Measurements from ENCODE around the gene DRD1. TPM values are rescaled to one million over a fixed set of nuclear protein-coding genes. Genes with fewer than 3 reads are reported as not detected.

Gene DRD1
- total RNA-seq, 2 experiments from 2014 or later: not detected

DNA sequence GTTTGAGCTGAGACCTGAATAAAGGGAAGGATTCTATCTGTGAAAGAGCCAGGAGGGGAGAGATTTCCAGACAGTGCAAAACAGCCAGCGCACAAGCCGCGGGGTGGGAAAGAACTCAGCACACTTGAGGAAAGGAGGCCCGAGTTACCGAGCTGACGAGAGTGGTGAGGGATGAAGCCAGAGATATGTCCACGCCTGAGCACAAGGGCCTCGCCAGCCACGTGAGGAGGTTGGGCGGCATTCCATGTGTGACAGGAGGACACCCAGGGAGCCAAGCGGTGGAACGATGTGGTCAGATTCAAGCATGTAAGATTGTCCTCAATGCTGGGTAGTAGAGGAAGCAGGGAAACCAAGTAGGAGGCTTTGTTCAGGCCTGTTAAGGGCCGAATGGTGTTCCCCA lies 17.4 kb upstream of the DRD1 start:
- peaks cover 6% of the 10 kb centered on the region for H3K27me3 Mint-ChIP-seq
- POLR2A ChIA-PET: no interaction called here
- H3K9me3 ChIP-seq (ENCODE audit: control insufficient read depth in 1 of 2, insufficient read depth in 1 of 2, low read length in 2 of 2): no peaks in the 10 kb centered on the region
- H3K4me3 Mint-ChIP-seq: no peak overlapping the region
- H3K36me3 Mint-ChIP-seq (ENCODE audit: low read depth): no peaks in the 10 kb centered on the region
- H3K4me1 Mint-ChIP-seq (ENCODE audit: low read depth): peaks cover 6% of the 10 kb centered on the region
- no peaks in the 10 kb centered on the region for H3K9me3 Mint-ChIP-seq
- H3K27ac ChIP-seq (ENCODE audit: low read depth in 1 of 2, low read length in 2 of 2): no peak overlapping the region
- H3K36me3 ChIP-seq (ENCODE audit: insufficient read depth, low read length): no peaks in the 10 kb centered on the region
- peaks cover 0 to 8% of the 10 kb centered on the region in 2 experiments for H3K27me3 ChIP-seq (ENCODE audit: control insufficient read depth in 1 of 2, insufficient read depth in 2 of 2, low read length in 2 of 2)
- DNase-seq: no peak
- no peak overlapping the region for H3K4me3 ChIP-seq (ENCODE audit: low read length)
- intact Hi-C loops (cut with DNase I, micrococcal nuclease): no loop called here
- CTCF ChIA-PET: no interaction called here
- peaks cover 7% of the 10 kb centered on the region for H3K4me1 ChIP-seq (ENCODE audit: insufficient read depth, low read length)
- TF ChIP-seq, protein P1, sequence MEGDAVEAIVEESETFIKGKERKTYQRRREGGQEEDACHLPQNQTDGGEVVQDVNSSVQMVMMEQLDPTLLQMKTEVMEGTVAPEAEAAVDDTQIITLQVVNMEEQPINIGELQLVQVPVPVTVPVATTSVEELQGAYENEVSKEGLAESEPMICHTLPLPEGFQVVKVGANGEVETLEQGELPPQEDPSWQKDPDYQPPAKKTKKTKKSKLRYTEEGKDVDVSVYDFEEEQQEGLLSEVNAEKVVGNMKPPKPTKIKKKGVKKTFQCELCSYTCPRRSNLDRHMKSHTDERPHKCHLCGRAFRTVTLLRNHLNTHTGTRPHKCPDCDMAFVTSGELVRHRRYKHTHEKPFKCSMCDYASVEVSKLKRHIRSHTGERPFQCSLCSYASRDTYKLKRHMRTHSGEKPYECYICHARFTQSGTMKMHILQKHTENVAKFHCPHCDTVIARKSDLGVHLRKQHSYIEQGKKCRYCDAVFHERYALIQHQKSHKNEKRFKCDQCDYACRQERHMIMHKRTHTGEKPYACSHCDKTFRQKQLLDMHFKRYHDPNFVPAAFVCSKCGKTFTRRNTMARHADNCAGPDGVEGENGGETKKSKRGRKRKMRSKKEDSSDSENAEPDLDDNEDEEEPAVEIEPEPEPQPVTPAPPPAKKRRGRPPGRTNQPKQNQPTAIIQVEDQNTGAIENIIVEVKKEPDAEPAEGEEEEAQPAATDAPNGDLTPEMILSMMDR (IDR thresholded peaks at IDR 0.05): no peak
- no peak overlapping the region for H3K27ac Mint-ChIP-seq
- no peak for ATAC-seq (ENCODE audit: poor library complexity)

- CTCF ChIA-PET: no interaction called here
Measured at GRCh38 chr5:175460552-175460951, 16.6 kb upstream of the DRD1 start.

DNA sequence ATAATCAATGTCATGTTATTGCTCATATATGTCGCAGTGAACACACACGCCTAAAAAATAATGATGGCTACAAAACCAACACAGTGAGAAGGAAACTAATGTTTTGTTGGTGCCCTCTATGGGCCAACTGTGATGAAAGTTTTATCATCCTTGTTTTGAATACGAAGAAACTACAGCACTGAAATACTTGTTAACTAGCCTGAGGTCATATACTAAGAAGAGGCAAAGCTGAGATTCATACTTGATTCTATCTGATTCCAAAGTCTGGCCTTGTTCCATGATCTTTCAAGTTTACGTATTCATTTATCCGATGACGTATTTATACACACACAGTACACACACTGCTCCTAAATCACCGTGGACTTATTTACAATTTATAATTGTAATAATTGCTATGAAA lies 16.1 kb upstream of the DRD1 start:
- CTCF ChIA-PET: no interaction called here
- Histone ChIP-seq H3K36me3 (ENCODE audit: insufficient read depth, low read length) (no peaks in the 10 kb centered on the region), H3K4me3 (ENCODE audit: low read length) (no peak overlapping the region), H3K9me3 (ENCODE audit: control insufficient read depth in 1 of 2, insufficient read depth in 1 of 2, low read length in 2 of 2) (no peaks in the 10 kb centered on the region), H3K4me1 (ENCODE audit: insufficient read depth, low read length) (peaks cover 7% of the 10 kb centered on the region), H3K27ac (ENCODE audit: low read depth in 1 of 2, low read length in 2 of 2) (no peak overlapping the region), H3K27me3 (ENCODE audit: control insufficient read depth in 1 of 2, insufficient read depth in 2 of 2, low read length in 2 of 2) (peaks cover 0 to 9% of the 10 kb centered on the region in 2 experiments)
- TF ChIP-seq, protein P1 (IDR thresholded peaks at IDR 0.05): peak; percentile 50
- ATAC-seq (ENCODE audit: poor library complexity) (no peak), DNase-seq (no peak)
- Mint-ChIP-seq H3K27ac (no peak overlapping the region), H3K36me3 (ENCODE audit: low read depth) (no peaks in the 10 kb centered on the region), H3K9me3 (no peaks in the 10 kb centered on the region), H3K4me1 (ENCODE audit: low read depth) (peaks cover 6% of the 10 kb centered on the region), H3K27me3 (peaks cover 15% of the 10 kb centered on the region), H3K4me3 (no peak overlapping the region)
- intact Hi-C loops (cut with DNase I, micrococcal nuclease): no loop called here
- POLR2A ChIA-PET: no interaction called here

More at GRCh38 chr5:175460552-175460951, 16.6 kb upstream of the DRD1 start:
- H3K27ac Mint-ChIP-seq: no peak overlapping the region
- Histone ChIP-seq H3K9me3 (ENCODE audit: control insufficient read depth in 1 of 2, insufficient read depth in 1 of 2, low read length in 2 of 2) (no peaks in the 10 kb centered on the region), H3K4me3 (ENCODE audit: low read length) (no peak overlapping the region), H3K4me1 (ENCODE audit: insufficient read depth, low read length) (peaks cover 7% of the 10 kb centered on the region), H3K36me3 (ENCODE audit: insufficient read depth, low read length) (no peaks in the 10 kb centered on the region), H3K27ac (ENCODE audit: low read depth in 1 of 2, low read length in 2 of 2) (no peak overlapping the region), H3K27me3 (ENCODE audit: control insufficient read depth in 1 of 2, insufficient read depth in 2 of 2, low read length in 2 of 2) (peaks cover 0 to 8% of the 10 kb centered on the region in 2 experiments)
- no peaks in the 10 kb centered on the region for H3K9me3 Mint-ChIP-seq
- POLR2A ChIA-PET: no interaction called here
- TF ChIP-seq, protein P1 (IDR thresholded peaks at IDR 0.05): no peak
- no peak overlapping the region for H3K4me3 Mint-ChIP-seq
- H3K4me1 Mint-ChIP-seq (ENCODE audit: low read depth): peaks cover 6% of the 10 kb centered on the region
- peaks cover 11% of the 10 kb centered on the region for H3K27me3 Mint-ChIP-seq
- ATAC-seq (ENCODE audit: poor library complexity): no peak
- intact Hi-C loops (cut with DNase I, micrococcal nuclease): no loop called here
- H3K36me3 Mint-ChIP-seq (ENCODE audit: low read depth): no peaks in the 10 kb centered on the region
- no peak for DNase-seq
